CD1c-positive myeloid dendritic cell (primary cell): ENCODE data around the gene CNGB1.
"Not testable (repeated sequence)": the region's sequence is repeated elsewhere in the genome, so short reads cannot be mapped to it uniquely, and the experiment has no call there.

Experiments
- DNase-seq: peaks from one replicate; pipeline ENCODE4 v3.0.0-alpha.2; 2016; ENCODE audit errors: extremely low spot score

Gene CNGB1

DNA sequence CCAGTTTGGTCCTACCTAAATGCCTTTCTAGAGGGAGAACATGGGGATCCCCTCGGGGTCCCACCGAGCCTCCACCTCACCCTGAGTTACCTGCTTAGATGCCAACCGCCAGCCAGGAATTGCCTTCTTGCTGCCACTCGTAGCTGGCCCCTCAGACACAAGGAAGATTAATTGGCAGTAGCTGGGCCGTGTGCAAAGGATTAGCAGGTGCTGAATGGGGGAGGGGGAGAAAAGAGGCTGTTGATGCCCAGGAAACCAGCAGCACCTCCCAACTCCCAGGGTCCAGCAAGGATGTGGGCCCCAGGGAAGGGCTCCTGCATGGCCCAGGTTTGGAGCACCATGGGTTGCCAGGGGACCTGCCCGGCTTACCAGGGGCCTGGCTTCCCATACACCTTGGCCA, at the start of gene CNGB1:
Gene CNGB1, minus strand, starts transcription at position 159 of the 400 bp plus-strand sequence. CDS start 3,842 bp downstream, outside the sequence.
- no peak for DNase-seq

DNA sequence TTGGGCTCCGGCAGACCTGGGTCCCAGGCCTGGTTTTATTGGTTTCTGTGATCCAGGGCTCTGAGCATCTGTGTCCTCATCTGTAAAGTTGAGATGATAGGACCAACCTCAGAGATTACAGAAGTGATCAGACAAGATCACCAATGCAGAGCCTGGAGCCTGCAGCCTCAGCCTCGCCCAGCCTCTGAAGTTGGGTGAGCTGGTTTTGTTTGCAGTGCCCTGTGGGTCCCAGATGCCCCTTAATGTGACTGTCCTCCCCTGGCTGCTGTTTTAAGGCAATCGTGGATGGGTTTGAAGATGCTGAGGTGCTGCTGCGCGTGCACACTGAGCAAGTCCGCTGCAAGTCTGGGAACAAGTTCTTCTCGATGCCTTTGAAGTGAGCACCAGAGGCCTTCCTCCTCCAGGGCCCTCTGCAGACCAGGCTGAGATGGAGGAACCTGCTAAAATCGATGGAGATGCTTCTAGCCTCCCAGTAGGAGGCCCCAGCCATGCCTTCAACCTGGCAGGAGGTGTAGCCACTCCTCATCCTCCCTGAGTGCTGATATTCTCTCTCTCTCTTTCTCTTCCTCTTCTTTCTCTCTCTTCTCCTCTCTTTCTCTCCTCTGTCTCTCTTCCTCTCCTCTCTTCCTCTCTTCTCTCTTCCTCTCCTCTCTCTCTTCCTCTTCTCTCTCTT, 49.1 kb upstream of the CNGB1 start:
- no peak for DNase-seq

DNA sequence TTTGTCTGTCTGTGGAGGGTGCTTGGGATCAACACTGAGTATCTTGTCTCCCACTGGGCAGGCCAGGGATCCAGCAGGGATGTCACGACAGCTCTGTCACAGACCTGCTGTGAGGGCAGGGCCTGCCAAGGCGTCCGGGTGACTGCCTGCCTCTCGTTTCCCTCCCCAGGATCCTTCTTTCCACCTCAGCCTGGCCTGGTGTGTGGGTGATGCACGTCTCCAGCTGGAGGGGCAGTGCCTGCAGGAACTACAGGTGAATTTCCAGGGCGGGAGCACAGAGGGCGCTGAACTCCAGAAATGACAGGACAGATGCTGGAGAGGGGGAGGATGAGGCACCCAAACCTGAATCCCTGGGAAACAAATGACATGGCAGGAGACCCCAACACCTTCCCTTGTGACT, 47.9 kb upstream of the CNGB1 start:
- no peak for DNase-seq

DNA sequence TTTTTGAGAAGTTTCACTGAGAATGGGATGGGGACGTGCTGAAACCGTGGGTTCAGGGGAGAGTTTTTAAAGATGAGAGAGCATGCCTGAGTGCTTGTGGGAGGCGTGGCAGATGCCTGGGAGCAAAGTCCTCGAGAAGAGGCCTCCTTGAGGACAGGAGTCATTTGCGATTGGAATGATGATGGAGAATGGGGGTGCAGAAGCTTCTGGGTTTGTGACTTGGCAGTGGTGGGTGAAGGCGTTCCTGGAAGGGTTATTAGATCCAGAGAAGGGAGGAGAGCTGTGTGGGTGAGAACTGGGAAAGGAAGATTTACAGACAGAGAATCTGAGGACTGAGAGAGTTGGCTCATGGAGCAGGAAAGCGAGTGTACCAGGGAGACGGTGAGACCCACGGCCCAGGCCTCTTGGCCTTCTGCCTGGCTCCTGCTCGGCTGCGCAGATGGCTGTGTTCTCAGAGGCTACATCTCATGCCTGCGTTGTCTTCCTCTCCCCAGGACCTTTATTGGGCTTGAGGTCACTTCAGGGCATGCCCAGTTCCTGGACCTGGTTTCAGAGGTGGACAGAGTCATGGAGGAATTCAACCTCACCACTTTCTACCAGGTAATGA, 46.0 kb upstream of the CNGB1 start:
- DNase-seq = no peak

DNA sequence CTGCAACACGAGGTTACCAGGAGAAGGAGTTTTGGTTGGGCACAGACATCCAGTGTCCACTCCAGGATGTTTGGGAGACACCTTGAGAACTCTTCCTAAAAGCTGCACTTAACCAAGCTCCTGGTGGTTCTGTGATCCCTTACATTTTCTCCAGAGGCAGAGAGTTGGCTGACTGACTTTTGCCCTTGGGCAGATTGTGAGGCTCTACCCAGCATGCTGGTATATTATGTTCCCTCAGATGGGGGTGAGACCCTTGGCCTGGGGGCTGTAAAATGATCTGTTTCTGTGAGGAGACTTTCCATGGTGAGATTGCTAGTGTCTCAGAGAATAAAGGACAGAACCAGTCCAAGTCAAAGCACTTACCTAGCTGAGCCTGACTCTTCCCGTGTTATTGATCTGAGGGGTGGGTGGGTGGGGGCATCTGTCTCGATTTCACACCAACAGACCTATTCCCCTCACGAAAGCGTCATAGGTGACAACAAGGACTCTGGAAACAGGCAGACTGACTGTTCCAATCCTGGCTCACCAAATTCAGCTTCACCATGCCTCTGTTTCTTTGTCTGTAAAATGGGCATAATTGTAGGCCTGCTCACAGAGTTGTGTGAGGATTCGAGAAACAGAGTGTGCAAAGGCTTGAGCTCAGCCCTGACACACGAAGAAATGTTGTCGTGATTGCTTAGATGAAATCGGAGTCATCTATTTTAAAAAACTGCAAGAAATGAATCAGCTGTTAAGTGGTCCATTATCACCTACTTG, 42.5 kb upstream of the CNGB1 start:
- DNase-seq = no peak

DNA sequence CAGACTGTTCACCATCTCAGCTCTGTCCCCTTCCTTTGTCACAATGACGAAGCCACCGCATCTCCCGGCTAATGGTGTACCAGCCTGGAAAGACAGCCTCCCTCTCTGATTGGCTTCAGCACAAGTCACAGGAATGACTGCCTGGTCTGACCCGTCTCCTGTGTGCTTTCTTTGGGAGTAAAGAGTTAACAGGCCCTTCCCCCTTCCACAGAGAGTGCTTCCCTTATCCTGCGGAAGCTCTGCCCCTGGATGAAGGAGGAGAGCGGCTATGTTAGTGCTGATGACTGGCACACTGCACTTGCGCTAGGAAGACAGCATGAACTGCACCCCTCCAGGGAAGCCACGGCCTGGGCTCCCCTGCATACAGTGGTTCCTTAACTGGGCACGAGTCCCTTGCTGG, 41.6 kb upstream of the CNGB1 start:
- DNase-seq = no peak

DNA sequence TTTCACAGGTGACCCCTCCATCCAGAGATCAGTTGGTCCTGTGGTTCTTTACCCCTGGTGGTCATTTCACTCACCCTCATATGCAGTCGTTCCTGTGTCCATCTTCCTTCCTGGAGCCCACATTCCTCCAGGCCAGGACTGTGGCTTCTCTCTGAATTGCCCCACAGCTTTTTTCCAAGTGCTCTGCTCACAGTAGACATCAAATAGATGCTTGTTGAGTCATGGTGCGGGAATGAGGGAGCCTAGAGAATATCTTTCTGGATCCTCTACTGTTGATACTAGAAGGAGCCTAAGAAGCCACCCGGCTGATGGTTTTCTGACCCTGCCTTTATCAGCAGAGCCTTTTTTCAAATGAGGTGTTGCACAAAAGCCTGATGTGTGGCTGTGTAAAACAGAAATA, 40.7 kb upstream of the CNGB1 start:
- no peak for DNase-seq

DNA sequence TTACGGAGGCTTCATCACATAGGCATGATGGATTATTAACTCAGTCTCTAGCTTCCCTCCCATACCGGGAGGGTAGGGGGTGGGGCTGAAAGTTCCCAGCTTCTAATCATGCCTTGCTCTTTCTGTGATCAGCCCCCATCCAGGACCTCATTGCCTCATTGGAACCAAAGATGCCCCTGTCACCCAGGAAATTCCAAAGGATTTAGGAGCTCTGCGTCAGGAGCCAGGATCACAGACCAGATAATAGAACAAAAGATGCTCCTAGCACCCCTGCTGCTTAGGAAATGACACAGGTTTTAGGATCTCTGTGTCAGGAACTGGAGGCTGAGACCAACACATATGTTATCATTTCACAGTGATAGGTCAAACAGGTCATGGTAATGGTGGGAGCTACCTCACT, 40.0 kb upstream of the CNGB1 start:
- no peak for DNase-seq

DNA sequence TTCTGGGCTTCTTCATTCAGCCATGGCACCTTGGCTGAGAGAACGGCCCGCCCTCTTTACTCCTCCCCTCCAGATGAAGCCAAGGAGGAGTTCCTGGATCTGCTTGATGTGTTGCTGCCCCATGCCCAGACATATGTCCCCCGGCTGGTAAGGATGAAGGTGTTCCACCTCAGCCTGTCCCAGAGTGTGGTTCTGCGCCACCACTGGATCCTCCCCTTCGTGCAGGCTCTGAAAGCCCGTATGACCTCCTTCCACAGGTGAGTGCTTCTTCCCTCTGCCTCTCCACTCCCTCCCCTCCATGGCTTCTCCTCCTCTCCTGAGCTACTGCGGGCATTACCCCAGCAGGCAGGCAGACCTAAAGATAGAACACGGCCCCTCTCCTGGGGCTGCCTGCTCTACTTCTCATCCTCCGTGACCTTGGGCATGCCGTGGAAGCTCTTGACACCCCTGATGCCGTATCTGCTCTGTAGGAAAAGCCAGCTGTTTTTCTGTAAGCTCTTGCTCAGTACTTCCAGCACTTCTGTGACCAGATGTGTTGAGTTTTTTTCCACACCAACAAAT, 39.0 kb upstream of the CNGB1 start:
- no peak for DNase-seq

DNA sequence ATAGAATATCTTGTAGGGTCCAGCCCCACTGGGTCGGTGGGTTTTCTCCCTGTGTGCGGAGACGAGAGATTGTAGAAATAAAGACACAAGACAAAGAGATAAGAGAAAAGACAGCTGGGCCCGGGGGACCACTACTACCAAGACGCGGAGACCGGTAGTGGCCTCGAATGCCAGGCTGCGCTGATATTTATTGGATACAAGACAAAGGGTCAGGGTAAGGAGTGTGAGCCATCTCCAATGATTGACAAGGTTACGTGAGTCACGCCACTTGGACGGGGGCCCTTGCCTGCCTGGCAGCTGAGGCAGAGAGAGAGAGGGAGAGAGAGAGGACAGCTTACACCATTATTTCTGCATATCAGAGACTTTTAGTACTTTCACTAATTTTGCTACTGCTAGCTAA, 33.8 kb upstream of the CNGB1 start:
- DNase-seq = not testable (repeated sequence)

DNA sequence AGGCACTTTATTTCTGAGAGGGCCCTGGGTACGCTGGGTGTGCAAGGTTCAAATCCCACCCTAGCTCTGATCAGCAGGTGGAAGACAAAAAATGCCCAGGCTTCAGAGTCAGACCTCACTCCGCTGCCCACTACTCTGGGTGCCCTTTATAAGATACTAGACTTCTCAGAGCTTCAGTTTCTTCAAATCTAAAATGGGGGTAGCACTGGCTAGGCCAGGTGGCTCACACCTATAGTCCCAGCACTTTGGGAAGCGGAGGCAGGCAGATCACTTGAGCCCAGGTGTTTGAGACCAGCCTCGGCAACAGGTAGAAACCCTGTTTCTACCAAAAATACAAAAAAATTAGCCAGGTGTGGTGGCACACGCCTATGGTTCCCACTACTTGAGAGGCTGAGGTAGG, 32.0 kb upstream of the CNGB1 start:
- DNase-seq = no peak

DNA sequence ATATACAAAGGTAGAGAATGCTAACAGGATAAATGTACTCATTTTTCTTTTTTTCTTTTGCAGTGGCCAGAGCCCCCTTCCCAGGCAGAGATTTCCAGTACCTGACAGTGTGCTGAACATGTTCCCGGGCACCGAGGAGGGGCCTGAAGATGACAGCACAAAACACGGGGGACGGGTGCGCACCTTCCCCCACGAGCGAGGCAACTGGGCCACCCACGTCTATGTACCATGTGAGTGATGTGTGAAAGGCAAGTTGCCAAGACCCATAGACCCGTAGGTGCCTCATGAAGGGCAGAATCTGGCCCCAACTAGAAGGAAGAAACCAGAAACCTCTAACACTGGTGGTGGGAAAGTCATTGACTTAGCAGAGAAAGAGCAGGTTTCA, 31.5 kb upstream of the CNGB1 start:
- DNase-seq = no peak

DNA sequence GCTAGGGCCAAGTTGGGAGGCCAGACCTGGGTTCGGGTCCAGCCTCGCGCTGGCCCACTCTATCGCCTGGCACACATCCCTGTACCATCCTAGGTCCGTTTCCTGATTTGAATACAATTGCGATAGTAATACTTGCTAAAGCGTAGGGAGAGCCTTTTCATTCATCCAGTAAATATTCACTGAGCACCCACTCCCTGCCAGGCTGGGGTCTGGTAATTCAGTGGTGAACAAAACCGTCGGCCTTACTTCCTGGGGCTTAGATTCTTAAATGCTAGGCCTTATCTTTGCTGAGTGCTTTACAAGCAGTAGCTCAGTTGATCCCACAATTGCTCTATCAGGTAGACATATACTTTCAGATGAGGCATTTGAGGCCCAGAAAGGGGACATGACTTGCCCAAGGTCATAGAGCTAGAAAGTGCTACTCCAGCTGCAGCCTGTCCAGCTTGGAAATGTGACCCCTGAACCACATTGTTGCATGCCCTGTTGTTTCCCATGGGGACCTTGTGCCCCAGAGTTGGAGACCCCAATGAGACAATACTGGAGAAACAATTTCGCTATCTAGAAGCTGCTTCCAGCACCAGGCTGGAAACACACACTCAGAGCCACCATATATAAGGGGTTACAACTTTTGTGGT, 31.0 kb upstream of the CNGB1 start:
- DNase-seq = no peak

DNA sequence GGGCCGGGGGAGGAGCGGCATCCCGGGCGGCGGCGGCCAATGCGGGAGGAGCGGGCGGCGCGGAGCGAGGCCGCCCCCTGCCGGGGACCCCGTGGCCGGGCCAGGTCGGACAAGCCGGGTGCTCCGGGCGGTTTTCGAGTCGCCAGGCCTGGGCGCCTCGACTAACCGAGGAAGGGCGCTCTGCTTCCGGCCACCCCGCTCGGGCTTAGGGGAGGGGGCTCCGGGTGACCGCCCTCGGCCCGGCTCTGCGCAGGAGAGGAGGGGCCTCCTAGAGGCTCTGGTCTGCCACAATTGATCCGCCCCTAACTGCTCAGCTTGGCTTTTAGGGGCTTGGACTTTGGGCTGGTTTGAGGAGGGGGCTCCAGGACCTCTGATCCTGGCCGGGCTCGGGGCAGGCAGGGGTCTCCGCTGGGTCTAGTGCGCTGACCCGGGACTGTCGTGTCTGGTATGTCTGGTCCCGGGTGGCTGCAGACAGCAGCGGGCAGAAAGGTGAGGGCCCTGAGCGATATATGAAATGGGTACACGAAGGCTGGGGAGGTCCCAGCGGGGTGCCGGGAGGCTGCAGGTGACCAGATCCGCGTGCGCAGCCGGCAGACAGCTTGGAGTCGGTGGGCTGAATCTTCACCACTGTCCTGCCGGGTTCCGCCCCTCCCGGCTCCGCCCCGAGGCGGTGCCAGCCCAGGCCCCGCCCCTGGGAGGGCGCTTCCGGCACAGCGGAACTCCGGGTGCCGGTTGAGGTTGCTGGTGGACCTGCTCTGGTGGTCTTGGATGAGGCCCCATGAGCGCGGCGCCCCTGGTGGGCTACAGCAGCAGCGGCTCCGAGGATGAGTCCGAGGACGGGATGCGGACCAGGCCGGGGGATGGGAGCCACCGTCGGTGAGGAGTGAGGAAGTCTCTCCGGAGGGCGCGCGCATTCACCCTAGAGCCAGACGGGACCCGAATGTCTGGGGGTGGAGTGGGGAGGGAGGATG, 30.1 kb upstream of the CNGB1 start, which contains the start of gene USB1:
Gene USB1, plus strand, starts transcription at position 702 of the 971 bp plus-strand sequence. Its CDS starts 77 bp downstream, at position 779.
- DNase-seq = peak; percentile 92

DNA sequence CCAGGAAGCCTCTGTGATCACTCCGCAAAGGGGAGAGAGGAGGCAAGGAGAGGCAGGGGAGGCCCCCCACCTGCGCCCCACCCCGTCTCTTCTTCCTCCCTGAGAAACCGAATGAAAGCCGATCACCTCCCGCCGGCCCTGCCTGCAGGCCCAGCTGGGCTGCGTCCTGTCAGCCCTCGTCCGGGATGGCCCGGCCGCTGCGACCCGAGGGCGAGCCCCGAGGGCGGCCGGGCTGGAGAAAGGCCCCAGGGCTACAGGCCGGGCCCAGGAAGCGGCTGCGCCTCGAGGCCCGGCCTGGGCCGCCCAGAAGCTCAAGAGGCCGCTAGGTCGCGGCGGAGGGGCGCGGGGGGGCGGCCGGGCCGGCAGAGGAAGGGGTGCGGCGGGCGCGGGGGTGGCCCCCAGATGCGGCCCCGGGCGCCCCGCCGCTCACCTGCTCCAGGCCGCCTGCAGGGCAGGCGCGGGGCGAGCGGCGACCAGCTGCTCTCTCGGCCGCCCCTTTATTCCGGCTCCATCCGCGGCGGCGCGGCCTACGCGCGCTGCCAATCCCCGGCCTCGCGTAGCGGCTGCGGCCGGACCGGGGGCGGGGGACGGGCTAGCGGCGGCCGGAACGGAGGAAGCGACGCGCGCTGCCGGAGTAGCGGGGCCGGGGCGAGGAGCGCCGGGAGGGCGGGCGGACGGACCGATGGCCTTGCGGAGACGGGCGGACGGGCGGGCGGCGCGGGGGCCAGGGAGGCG, 29.2 kb upstream of the CNGB1 start, which contains the start of gene ZNF319:
Gene ZNF319, minus strand, starts transcription at position 702 of the 735 bp plus-strand sequence. CDS start 2,407 bp downstream, outside the sequence.
- no peak for DNase-seq

DNA sequence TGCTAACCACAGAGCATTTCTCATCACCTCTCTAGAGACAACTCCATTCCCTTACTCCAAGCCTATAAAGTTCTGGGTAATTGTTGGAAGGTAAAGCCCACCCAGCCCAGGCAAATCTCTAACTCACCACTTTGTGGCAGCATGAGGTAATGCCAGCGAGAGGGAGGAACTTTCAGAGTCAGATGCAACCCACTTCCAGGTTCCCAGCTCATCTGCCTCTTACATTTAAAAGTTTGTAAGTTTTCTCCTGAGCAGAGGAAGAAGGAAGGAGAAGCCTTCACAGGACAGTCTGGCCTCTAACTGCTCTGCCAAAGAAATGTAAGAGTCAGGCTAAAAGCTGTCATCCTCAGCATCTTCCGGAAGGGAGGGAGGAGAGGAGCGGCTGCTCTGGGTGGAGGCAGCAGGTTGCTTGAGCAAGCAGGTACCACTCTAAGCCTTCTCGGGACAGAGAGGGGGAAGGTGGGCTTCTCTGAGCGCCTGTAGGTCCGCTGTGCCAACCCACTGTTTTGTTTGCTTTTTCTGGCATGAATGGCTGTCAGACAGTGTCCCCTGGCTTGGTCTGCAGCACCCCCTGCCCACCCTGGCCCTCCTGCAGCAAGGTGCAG, 28.5 kb upstream of the CNGB1 start:
- DNase-seq = peak; percentile 64

DNA sequence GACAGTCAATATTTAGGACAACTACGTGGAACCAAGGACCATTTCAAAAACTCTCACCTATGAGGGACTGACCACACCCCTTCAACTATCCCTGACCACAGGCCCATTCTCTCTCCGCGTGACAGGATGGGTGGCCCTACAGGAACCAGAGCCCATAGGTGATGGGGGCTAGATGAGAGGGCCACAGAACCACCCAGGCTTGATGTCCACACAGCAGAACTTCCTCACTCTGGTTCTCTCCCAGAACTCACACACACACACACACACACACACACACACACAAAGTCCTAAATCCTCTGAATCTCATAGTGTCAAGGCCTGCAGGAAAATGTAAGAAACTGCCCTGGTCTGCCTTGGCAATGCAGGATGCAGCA, 28.1 kb upstream of the CNGB1 start:
- DNase-seq = peak; percentile 24

DNA sequence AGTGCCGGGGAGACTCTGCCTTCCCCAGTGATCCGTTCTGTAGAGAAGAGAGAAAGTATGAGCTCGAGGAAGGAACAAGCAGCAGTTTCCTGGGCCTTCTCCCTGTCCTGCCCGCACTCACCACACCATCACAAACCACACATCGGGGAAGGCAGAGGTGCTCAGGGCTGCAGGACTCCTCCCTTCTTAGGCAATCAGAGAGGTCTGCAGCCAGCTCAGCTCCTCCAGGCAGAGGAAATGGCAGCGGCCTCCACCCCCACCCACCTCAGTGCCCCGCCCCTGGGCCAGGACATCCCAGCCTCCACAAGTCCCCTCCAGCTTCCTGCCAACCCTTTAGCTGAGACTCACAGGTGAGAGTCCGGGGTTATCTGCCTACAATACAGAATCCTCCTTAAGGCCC, 27.6 kb upstream of the CNGB1 start:
- DNase-seq = peak; percentile 50

DNA sequence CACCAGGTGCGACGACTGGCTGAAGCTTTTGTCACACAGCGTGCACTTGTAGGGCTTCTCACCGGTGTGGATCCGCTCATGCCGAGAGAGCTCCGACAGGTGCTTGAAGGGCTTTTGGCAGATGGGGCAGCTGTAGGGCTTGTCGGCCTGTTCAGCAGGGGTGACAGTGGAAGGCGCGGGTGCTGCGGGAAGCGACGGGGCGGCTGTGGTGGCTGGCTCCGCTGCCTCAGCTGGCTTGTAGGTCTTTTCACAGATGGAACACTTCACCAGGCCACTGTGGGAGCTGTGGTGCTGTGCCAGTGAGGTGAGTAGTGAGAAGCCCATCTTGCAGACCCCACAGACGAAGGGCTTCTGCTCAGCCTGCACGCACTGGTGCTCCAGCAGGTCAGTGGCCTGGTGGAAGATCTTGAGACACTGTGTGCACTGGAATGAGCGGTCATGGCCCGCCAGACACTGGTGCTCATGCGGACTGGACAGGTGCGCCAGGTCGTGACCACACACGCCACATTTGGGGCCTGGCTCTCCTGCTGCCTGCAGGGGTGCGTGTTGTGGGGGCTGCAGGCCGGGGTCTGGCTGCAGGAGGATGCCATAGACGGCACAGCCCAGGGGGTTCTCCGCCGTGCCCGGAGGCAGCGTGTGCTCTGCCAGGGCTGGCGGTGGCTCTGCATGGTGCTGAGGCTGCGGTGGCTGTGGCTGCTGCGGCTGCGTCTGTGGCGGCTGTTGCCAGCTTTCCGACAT, 26.8 kb upstream of the CNGB1 start:
- no peak for DNase-seq
